Measurements from ENCODE around the gene TAAR6.

DNA sequence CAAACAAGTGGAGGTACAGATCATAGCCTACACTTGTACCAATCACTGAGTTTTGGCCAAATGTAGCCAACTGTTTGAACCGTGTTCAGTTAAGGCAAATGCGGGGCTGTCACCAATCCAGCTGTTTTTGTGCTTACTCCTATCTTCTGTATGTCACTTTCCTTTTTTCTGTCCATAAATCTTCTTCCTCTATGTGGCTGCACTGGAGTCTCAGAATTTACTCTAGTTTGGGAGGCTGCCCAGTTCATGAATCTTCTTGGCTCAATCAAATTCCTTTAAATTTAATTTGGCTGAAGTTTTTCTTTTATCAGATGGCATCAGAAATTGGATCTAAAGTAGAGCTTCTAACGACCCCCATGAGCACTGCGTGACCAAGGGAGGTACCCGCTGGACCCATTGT, 45.5 kb upstream of the TAAR6 start:
- TF ChIP-seq, protein P1, sequence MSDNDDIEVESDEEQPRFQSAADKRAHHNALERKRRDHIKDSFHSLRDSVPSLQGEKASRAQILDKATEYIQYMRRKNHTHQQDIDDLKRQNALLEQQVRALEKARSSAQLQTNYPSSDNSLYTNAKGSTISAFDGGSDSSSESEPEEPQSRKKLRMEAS (IDR thresholded peaks at IDR 0.05): no peak
- TF ChIP-seq, protein P2, sequence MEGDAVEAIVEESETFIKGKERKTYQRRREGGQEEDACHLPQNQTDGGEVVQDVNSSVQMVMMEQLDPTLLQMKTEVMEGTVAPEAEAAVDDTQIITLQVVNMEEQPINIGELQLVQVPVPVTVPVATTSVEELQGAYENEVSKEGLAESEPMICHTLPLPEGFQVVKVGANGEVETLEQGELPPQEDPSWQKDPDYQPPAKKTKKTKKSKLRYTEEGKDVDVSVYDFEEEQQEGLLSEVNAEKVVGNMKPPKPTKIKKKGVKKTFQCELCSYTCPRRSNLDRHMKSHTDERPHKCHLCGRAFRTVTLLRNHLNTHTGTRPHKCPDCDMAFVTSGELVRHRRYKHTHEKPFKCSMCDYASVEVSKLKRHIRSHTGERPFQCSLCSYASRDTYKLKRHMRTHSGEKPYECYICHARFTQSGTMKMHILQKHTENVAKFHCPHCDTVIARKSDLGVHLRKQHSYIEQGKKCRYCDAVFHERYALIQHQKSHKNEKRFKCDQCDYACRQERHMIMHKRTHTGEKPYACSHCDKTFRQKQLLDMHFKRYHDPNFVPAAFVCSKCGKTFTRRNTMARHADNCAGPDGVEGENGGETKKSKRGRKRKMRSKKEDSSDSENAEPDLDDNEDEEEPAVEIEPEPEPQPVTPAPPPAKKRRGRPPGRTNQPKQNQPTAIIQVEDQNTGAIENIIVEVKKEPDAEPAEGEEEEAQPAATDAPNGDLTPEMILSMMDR (IDR thresholded peaks at IDR 0.05): no peak
- TF ChIP-seq E2F6 (IDR thresholded peaks at IDR 0.05; ENCODE audit: borderline replicate concordance, low read depth) (no peak), BHLHE40 (IDR thresholded peaks at IDR 0.05; ENCODE audit: low read depth, low read length) (no peak), MAZ (IDR thresholded peaks at IDR 0.05; ENCODE audit: borderline replicate concordance, low read depth, low read length) (no peak), SMC3 (IDR thresholded peaks at IDR 0.05) (no peak), CEBPB (IDR thresholded peaks at IDR 0.05) (no peak), RAD21 (conservative IDR thresholded peaks at IDR 0.05 in 1 of 2, IDR thresholded peaks at IDR 0.05 in 1 of 2) (no peak), ESRRA (IDR thresholded peaks at IDR 0.05; ENCODE audit: borderline replicate concordance, low read length) (no peak)
- TF ChIP-seq, protein P3, sequence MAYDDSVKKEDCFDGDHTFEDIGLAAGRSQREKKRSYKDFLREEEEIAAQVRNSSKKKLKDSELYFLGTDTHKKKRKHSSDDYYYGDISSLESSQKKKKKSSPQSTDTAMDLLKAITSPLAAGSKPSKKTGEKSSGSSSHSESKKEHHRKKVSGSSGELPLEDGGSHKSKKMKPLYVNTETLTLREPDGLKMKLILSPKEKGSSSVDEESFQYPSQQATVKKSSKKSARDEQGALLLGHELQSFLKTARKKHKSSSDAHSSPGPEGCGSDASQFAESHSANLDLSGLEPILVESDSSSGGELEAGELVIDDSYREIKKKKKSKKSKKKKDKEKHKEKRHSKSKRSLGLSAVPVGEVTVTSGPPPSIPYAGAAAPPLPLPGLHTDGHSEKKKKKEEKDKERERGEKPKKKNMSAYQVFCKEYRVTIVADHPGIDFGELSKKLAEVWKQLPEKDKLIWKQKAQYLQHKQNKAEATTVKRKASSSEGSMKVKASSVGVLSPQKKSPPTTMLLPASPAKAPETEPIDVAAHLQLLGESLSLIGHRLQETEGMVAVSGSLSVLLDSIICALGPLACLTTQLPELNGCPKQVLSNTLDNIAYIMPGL (CRISPR knock-in tag; IDR thresholded peaks at IDR 0.05; ENCODE audit: borderline replicate concordance): no peak
